ENCODE measurements around the gene LHFPL3. TPM values are rescaled to one million over a fixed set of nuclear protein-coding genes. Genes with fewer than 3 reads are reported as not detected.

LHFPL3 gene
- total and polyA plus RNA-seq, 2 experiments from 2014 or later, result 0.24 TPM; not detected in 1

DNA sequence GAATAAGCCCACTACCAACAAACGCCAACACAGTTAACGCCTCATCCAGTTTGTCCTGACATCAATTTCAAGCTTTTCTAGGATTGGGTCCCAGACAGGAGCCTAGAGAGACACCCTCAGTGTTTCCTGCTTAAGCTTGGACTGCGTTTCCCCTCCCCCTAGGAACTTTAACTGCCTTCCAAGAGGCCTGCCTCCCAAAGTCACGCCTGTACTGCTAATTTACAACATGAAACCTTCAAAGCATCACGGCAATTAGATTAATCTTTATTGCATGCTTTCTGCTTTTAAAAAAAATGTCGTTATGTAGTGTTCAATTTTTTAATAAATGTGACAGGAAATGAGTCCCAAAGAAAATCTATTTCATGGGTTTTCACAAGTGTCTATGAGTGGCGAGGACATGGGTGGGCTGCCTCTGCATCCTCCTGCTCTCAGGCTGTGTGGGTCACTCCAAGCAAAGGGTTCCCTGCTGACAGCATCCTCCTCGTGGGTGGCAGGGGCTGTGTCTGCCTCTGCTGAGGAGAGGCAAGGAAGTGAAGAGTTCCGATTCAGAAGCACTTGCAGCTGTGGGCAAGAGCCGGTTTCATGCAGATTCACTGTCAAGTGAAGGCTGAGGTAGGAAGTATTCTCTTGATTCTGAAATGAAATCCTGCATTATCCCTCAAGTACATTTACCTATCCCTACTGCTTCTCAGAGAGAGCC lies 492.6 kb downstream of the LHFPL3 start:
- ATAC-seq (peak; percentile 27; the same call in 2 of the 3 replicates), DNase-seq (ENCODE audit: low spot score) (no peak)
- Histone ChIP-seq H3K4me1 (ENCODE audit: insufficient read depth) (peaks cover 39% of the 10 kb centered on the region), H3K9me2 (ENCODE audit: insufficient read depth) (peaks cover 9% of the 10 kb centered on the region; the same call in 1 of the 2 replicates), H3K36me3 (ENCODE audit: insufficient read depth) (no peaks in the 10 kb centered on the region), H3K4me2 (0 out of 2 replicates have a peak overlapping the region, but pooled peaks have one; percentile 27), H3K27ac (ENCODE audit: low read depth) (no peak overlapping the region), H3K79me2 (replicated peaks; ENCODE audit: insufficient read depth) (no peaks in the 10 kb centered on the region), H3K4me3 (no peak overlapping the region), H3F3A (replicated peaks; ENCODE audit: low read depth) (no peaks in the 10 kb centered on the region), H4K20me1 (replicated peaks; ENCODE audit: insufficient read depth) (no peaks in the 10 kb centered on the region), H2AFZ (peak overlapping the region; percentile 85), H3K27me3 (ENCODE audit: insufficient read depth) (no peaks in the 10 kb centered on the region)
- peaks cover 47% of the 10 kb centered on the region for H3K4me1 Mint-ChIP-seq
- no peak overlapping the region for H3K4me3 Mint-ChIP-seq
- H3K36me3 Mint-ChIP-seq (ENCODE audit: low read depth), result no peaks in the 10 kb centered on the region
- no peak overlapping the region for H3K27ac Mint-ChIP-seq
- H3K9me3 Mint-ChIP-seq, result no peaks in the 10 kb centered on the region; the same call in 2 of the 3 replicates
- peaks cover 6% of the 10 kb centered on the region for H3K27me3 Mint-ChIP-seq (ENCODE audit: insufficient read depth, low read depth, poor library complexity)
- TF ChIP-seq POLR2AphosphoS5 (IDR thresholded peaks at IDR 0.05; ENCODE audit: low read depth) (no peak), JUNB (IDR thresholded peaks at IDR 0.05; ENCODE audit: unreplicated experiment) (no peak)

DNA sequence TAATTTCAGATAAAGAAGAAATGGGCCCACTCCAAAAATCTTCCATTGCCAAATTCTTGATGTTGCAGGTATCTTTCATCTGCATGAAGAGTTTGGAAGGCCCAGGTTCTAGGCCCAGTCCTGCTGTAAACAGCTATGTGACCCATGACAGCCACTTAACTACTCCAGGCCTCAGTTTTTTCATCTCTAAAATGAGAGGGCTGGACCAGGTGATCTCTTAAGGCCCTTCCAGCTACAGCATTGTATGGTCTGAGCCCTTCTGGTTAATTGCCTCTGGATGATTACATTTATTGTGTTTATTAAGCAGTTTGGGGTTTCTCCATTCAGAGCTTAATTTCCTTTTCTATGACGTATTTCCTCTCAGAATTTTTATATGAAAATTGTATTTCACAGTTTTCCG lies 494.8 kb downstream of the LHFPL3 start:
- no peaks in the 10 kb centered on the region; the same call in 2 of the 3 replicates for H3K9me3 Mint-ChIP-seq
- TF ChIP-seq JUNB (IDR thresholded peaks at IDR 0.05; ENCODE audit: unreplicated experiment), result no peak
- TF ChIP-seq, protein P1, sequence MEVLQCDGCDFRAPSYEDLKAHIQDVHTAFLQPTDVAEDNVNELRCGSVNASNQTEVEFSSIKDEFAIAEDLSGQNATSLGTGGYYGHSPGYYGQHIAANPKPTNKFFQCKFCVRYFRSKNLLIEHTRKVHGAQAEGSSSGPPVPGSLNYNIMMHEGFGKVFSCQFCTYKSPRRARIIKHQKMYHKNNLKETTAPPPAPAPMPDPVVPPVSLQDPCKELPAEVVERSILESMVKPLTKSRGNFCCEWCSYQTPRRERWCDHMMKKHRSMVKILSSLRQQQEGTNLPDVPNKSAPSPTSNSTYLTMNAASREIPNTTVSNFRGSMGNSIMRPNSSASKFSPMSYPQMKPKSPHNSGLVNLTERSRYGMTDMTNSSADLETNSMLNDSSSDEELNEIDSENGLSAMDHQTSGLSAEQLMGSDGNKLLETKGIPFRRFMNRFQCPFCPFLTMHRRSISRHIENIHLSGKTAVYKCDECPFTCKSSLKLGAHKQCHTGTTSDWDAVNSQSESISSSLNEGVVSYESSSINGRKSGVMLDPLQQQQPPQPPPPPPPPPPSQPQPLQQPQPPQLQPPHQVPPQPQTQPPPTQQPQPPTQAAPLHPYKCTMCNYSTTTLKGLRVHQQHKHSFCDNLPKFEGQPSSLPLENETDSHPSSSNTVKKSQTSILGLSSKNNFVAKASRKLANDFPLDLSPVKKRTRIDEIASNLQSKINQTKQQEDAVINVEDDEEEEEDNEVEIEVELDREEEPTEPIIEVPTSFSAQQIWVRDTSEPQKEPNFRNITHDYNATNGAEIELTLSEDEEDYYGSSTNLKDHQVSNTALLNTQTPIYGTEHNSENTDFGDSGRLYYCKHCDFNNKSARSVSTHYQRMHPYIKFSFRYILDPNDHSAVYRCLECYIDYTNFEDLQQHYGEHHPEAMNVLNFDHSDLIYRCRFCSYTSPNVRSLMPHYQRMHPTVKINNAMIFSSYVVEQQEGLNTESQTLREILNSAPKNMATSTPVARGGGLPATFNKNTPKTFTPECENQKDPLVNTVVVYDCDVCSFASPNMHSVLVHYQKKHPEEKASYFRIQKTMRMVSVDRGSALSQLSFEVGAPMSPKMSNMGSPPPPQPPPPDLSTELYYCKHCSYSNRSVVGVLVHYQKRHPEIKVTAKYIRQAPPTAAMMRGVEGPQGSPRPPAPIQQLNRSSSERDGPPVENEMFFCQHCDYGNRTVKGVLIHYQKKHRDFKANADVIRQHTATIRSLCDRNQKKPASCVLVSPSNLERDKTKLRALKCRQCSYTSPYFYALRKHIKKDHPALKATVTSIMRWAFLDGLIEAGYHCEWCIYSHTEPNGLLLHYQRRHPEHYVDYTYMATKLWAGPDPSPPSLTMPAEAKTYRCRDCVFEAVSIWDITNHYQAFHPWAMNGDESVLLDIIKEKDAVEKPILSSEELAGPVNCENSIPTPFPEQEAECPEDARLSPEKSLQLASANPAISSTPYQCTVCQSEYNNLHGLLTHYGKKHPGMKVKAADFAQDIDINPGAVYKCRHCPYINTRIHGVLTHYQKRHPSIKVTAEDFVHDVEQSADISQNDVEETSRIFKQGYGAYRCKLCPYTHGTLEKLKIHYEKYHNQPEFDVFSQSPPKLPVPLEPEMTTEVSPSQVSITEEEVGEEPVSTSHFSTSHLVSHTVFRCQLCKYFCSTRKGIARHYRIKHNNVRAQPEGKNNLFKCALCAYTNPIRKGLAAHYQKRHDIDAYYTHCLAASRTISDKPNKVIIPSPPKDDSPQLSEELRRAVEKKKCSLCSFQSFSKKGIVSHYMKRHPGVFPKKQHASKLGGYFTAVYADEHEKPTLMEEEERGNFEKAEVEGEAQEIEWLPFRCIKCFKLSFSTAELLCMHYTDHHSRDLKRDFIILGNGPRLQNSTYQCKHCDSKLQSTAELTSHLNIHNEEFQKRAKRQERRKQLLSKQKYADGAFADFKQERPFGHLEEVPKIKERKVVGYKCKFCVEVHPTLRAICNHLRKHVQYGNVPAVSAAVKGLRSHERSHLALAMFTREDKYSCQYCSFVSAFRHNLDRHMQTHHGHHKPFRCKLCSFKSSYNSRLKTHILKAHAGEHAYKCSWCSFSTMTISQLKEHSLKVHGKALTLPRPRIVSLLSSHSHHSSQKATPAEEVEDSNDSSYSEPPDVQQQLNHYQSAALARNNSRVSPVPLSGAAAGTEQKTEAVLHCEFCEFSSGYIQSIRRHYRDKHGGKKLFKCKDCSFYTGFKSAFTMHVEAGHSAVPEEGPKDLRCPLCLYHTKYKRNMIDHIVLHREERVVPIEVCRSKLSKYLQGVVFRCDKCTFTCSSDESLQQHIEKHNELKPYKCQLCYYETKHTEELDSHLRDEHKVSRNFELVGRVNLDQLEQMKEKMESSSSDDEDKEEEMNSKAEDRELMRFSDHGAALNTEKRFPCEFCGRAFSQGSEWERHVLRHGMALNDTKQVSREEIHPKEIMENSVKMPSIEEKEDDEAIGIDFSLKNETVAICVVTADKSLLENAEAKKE (CRISPR knock-in tag; IDR thresholded peaks at IDR 0.05), result no peak
- TF ChIP-seq, protein P2, sequence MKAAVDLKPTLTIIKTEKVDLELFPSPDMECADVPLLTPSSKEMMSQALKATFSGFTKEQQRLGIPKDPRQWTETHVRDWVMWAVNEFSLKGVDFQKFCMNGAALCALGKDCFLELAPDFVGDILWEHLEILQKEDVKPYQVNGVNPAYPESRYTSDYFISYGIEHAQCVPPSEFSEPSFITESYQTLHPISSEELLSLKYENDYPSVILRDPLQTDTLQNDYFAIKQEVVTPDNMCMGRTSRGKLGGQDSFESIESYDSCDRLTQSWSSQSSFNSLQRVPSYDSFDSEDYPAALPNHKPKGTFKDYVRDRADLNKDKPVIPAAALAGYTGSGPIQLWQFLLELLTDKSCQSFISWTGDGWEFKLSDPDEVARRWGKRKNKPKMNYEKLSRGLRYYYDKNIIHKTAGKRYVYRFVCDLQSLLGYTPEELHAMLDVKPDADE (IDR thresholded peaks at IDR 0.05), result no peak
- TF ChIP-seq EZH2 (IDR thresholded peaks at IDR 0.05; ENCODE audit: low read depth, unreplicated experiment), result no peak
- TF ChIP-seq ZNF331 (CRISPR knock-in tag; IDR thresholded peaks at IDR 0.05; ENCODE audit: low read depth), result no peak
- TF ChIP-seq EZH2phosphoT487 (IDR thresholded peaks at IDR 0.05; ENCODE audit: unreplicated experiment), result no peak
- no peak for TF ChIP-seq CREB1 (CRISPR knock-in tag; IDR thresholded peaks at IDR 0.05; ENCODE audit: low read depth)
- no peak for TF ChIP-seq REST (IDR thresholded peaks at IDR 0.05; ENCODE audit: unreplicated experiment)

More for the DNA sequence above, 494.8 kb downstream of the LHFPL3 start:
- Histone ChIP-seq H3K36me3 (ENCODE audit: insufficient read depth) (no peaks in the 10 kb centered on the region), H3K27me3 (ENCODE audit: insufficient read depth) (no peaks in the 10 kb centered on the region), H3K9me2 (ENCODE audit: insufficient read depth) (peaks cover 10% of the 10 kb centered on the region; the same call in 1 of the 2 replicates), H3K27ac (ENCODE audit: low read depth) (no peak overlapping the region), H3K79me2 (replicated peaks; ENCODE audit: insufficient read depth) (no peaks in the 10 kb centered on the region), H3K4me1 (ENCODE audit: insufficient read depth) (peaks cover 28% of the 10 kb centered on the region), H3K4me3 (no peak overlapping the region), H3K4me2 (no peak overlapping the region), H4K20me1 (replicated peaks; ENCODE audit: insufficient read depth) (no peaks in the 10 kb centered on the region), H2AFZ (no peak overlapping the region; the same call in 1 of the 2 replicates), H3F3A (replicated peaks; ENCODE audit: low read depth) (no peaks in the 10 kb centered on the region)
- DNase-seq (ENCODE audit: low spot score) (no peak), ATAC-seq (no peak)
- no peak overlapping the region for H3K4me3 Mint-ChIP-seq
- peaks cover 37% of the 10 kb centered on the region for H3K4me1 Mint-ChIP-seq
- H3K27me3 Mint-ChIP-seq (ENCODE audit: insufficient read depth, low read depth, poor library complexity), result peaks cover 6% of the 10 kb centered on the region
- H3K27ac Mint-ChIP-seq, result no peak overlapping the region
- no peaks in the 10 kb centered on the region for H3K36me3 Mint-ChIP-seq (ENCODE audit: low read depth)
